Right lobe of liver (tissue), 6 donors: ENCODE data around the gene FNDC8. TPM values are rescaled to one million over a fixed set of nuclear protein-coding genes. Genes with fewer than 3 reads are reported as not detected.

ENCODE experiments used
- ATAC-seq, 4 donors: fragments of 200-7000 bp; cut with Tn5 transposase; one replicate each; pipeline ENCODE4 v1.9.1; 2020; ENCODE audit warnings: mild to moderate bottlenecking in 4 of 4, moderate library complexity in 4 of 4
- DNase-seq, 3 donors: peaks; one replicate each; pipeline ENCODE4 v3.0.0-alpha.2; 2020
- H3K27ac ChIP-seq, 3 donors: fragments of 200-600 bp; one replicate each; pipeline ENCODE4 v1.8.0; 2022
- H3K27me3 ChIP-seq, 2 donors: fragments of 200-600 bp; one replicate each; pipeline ENCODE4 v1.8.0; 2022
- H3K36me3 ChIP-seq, 4 donors: fragments of 200-600 bp; sonication (generic) in 1 of 4; one replicate each; pipeline versions ENCODE4 v1.5.1 to v1.8.0; 2017 to 2022; ENCODE audit warnings: control low read depth in 1 of 4
- H3K4me1 ChIP-seq, 4 donors: fragments of 200-600 bp; sonication (generic) in 1 of 4; one replicate each; pipeline versions ENCODE4 v1.5.1 to v1.8.0; 2017 to 2022; ENCODE audit warnings: control low read depth in 1 of 4
- H3K4me3 ChIP-seq, 3 donors: fragments of 200-600 bp; one replicate each; pipeline ENCODE4 v1.8.0; 2022
- H3K9me3 ChIP-seq, 4 donors: fragments of 200-600 bp; sonication (generic) in 1 of 4; one replicate each; pipeline versions ENCODE4 v1.5.1 to v1.8.0; 2017 to 2022; ENCODE audit warnings: control low read depth in 1 of 4
- POLR2A ChIP-seq: fragments of 450-650 bp; IDR thresholded peaks from one replicate; pipeline ENCODE4 v1.6.1; 2017; ENCODE audit warnings: antibody characterized with exemption, mild to moderate bottlenecking
- WGBS: methylation state at CpG from one replicate; pipeline ENCODE4 v1.1.6; 2018; ENCODE audit warnings: low coverage, low lambda C conversion rate; ENCODE audit not compliant: insufficient coverage; ENCODE audit errors: missing lambda C conversion rate; 5-methylcytosine and 5-hydroxymethylcytosine counted together
- intact Hi-C, 2 donors: fragments of 100-400 bp; cut with DNase I; formaldehyde crosslinking; loops; one replicate each; pipeline versions ENCODE4 v1.11.2 to v1.14.1; 2022
- total RNA-seq, 6 experiments: library from RNA; depleted of rRNA in 2 of 6; stranded (reverse); fragments of >200 nt in 2 of 6; fragmentation: NEBNext Ultra II Directional in 3 of 6; extraction: Animal tissue kit (Norgen Biotek cat#: 25700) in 3 of 6; gene quantifications; one replicate each; pipeline versions ENCODE4 v1.1.0 to v1.2.4, GENCODE V29; 2016 to 2023
- TF ChIP-seq, protein P1 (sequence below), 4 donors: fragments of 200-600 bp in 3 of 4; fragments of 450-650 bp in 1 of 4; IDR thresholded peaks; one replicate each; pipeline versions ENCODE4 v1.5.1 to v1.8.0; 2016 to 2022; ENCODE audit warnings: antibody characterized with exemption in 4 of 4, mild to moderate bottlenecking in 2 of 4
- donor health status: DM: no; HTN: yes; CAD: no.
- donor health status: DM: no; HTN: no; CAD: no.
- donor health status: DM: no; HTN: no; CAD: no.
- donor health status: DM: no; HTN: yes; CAD: no.
- donor health status: DM: no; HTN: yes; CAD: no.

The FNDC8 gene
- total RNA-seq, 6 experiments from 2014 or later = not detected

DNA sequence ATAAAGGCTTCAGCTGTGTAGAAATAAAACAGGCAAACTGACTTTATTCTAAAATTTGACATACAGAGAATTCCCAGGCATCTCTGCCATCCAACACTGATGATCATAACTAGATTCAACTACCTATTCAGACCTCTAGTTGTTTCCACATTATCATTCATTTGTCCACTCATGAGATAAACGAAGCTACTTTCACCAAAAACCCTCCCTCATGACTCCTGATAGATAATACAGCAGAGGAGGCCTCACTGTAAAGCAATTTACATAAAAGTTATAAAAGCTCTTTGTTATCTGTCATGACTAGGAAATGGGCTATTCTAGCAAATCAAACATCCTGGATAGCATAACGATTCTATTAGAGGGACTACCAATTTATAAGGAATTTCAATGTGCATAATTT lies 38.3 kb upstream of the FNDC8 start:
- H3K27me3 ChIP-seq = no peaks in the 10 kb centered on the region
- no peak for ATAC-seq
- intact Hi-C loops = no loop called here
- TF ChIP-seq POLR2A = no peak
- TF ChIP-seq, protein P1, sequence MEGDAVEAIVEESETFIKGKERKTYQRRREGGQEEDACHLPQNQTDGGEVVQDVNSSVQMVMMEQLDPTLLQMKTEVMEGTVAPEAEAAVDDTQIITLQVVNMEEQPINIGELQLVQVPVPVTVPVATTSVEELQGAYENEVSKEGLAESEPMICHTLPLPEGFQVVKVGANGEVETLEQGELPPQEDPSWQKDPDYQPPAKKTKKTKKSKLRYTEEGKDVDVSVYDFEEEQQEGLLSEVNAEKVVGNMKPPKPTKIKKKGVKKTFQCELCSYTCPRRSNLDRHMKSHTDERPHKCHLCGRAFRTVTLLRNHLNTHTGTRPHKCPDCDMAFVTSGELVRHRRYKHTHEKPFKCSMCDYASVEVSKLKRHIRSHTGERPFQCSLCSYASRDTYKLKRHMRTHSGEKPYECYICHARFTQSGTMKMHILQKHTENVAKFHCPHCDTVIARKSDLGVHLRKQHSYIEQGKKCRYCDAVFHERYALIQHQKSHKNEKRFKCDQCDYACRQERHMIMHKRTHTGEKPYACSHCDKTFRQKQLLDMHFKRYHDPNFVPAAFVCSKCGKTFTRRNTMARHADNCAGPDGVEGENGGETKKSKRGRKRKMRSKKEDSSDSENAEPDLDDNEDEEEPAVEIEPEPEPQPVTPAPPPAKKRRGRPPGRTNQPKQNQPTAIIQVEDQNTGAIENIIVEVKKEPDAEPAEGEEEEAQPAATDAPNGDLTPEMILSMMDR (IDR thresholded peaks at IDR 0.05) = no peak
- no peaks in the 10 kb centered on the region for H3K9me3 ChIP-seq
- 56% methylated on average over 2 of the region's 2 CpGs for WGBS
- no peak overlapping the region for H3K27ac ChIP-seq
- H3K36me3 ChIP-seq = no peaks in the 10 kb centered on the region
- DNase-seq = no peak
- H3K4me1 ChIP-seq = peaks cover 0 to 37% (median 5%) of the 10 kb centered on the region in 4 donors
- H3K4me3 ChIP-seq = no peak overlapping the region

DNA sequence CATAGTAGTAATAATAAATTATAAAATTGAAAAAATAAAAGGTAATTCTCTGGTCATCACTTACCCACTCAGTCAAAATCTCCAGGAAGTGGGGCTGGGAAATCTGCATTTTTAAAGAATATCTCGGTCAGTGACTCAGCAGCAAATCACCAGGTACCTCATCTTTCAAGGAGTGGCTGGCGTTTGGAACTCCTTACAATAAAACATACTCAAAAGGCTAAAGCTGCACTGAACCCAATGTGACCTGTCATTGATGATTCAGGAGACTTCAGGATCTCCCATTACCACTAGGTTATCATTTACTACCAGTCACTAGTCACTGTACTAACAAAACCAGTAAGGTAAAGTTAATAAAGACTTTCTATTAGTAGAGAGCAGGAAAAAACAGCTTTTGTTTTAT lies 36.4 kb upstream of the FNDC8 start:
- intact Hi-C loops = no loop called here

DNA sequence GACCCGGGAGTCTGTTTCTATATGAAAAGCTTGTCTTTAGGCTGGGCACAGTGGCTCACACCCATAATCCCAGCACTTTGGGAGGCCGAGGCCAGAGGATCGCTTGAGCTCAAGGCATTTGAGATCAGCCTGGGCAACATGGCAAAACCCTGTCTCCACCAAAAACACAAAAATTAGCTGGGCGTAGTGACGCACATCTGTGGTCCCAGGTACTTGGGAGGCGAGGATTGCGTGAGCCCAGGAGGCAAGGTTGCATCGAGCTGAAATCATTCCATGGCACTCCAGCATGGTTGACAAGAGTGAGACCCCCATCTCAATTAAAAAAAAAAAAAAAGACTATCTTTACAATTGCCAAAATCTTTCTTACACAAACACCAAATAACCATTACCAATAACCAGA lies 35.3 kb upstream of the FNDC8 start:
- H3K27me3 ChIP-seq = no peaks in the 10 kb centered on the region
- no peak overlapping the region for H3K4me3 ChIP-seq
- DNase-seq (no peak), ATAC-seq (no peak)
- intact Hi-C loops = no loop called here
- H3K36me3 ChIP-seq = no peaks in the 10 kb centered on the region
- peaks cover 0 to 29% (median 5%) of the 10 kb centered on the region in 4 donors for H3K4me1 ChIP-seq
- no peaks in the 10 kb centered on the region for H3K9me3 ChIP-seq
- TF ChIP-seq POLR2A = no peak
- TF ChIP-seq, protein P1 (IDR thresholded peaks at IDR 0.05) = no peak
- H3K27ac ChIP-seq = peak overlapping the region in 1 of 3 donors; percentile 37
- 96% methylated on average over 6 of the region's 8 CpGs for WGBS

More for the DNA sequence above, 36.4 kb upstream of the FNDC8 start:
- Histone ChIP-seq H3K27me3 (no peaks in the 10 kb centered on the region), H3K27ac (no peak overlapping the region), H3K9me3 (no peaks in the 10 kb centered on the region), H3K4me1 (peaks cover 0 to 30% (median 5%) of the 10 kb centered on the region in 4 donors), H3K36me3 (no peaks in the 10 kb centered on the region), H3K4me3 (no peak overlapping the region)
- DNase-seq (no peak), ATAC-seq (no peak)
- no peak for TF ChIP-seq POLR2A
- TF ChIP-seq, protein P1 (IDR thresholded peaks at IDR 0.05) = no peak
- 55% methylated on average over 2 of the region's 2 CpGs for WGBS

DNA sequence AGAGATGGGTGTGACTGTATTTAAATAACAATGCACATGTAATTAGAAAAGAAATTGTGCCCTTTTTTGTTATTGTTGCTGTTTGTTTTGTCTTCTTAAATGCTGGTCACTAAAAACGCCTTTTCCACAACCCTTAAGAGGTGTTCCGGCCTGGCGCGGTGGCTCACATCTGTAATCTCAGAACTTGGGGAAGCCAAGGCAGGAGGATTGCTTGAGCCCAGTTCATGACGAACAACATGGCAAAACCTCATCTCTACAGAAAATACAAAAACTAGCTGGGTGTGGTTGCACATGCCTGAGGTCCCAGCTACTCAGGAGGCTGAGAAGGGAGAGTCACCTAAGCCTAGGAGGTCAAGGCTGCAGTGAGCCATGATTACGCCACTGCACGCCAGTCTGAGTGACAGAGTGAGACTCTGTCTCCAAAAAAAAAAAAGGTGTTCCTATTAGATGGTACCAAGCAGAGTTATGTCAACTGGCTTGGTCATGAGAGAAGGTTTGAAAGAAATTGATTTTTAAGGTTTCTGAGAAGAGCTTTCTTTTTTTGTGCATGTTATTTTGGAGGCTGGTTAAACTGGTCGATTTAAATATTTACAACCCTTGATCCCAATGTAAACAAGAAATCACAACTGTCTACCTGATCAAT lies 34.4 kb upstream of the FNDC8 start:
- Histone ChIP-seq H3K27ac (peak overlapping the region; percentile 88 to 94 (median 90)), H3K9me3 (no peaks in the 10 kb centered on the region), H3K36me3 (no peaks in the 10 kb centered on the region), H3K4me3 (peak overlapping the region in 2 of 3 donors; percentile 87 to 89), H3K27me3 (no peaks in the 10 kb centered on the region), H3K4me1 (peaks cover 0 to 28% (median 5%) of the 10 kb centered on the region in 4 donors)
- TF ChIP-seq, protein P1 (IDR thresholded peaks at IDR 0.05) = no peak
- no peak for TF ChIP-seq POLR2A
- DNase-seq (peak in 2 of 3 donors; percentile 64 to 65), ATAC-seq (peak; percentile 10 to 55 (median 33))
- 49% methylated on average over 8 of the region's 8 CpGs for WGBS
- intact Hi-C loops = no loop called here
